GM13976 (cell line): ENCODE results near the gene SCLY.
"Not testable (repeated sequence)": the region's sequence is repeated elsewhere in the genome, so short reads cannot be mapped to it uniquely, and the experiment has no call there.

ENCODE experiments used
- DNase-seq: peaks from one replicate; pipeline ENCODE4 v3.0.0; 2012; ENCODE audit warnings: low spot score
- CTCF ChIP-seq: IDR thresholded peaks from 2 replicates; pipeline ENCODE4 v1.5.1; 2012; ENCODE audit warnings: borderline replicate concordance, mild to moderate bottlenecking; ENCODE audit not compliant: insufficient read depth; ENCODE audit errors: extremely low read depth, missing control alignments, control extremely low read depth
- in situ Hi-C: fragments of 300-500 bp; cut with MboI; formaldehyde crosslinking; loops from one replicate; pipeline ENCODE4 v1.12.0; 2022; ENCODE audit warnings: low sequenced_read_pairs, mixed read lengths, inconsistent platforms; ENCODE audit not compliant: unreplicated experiment

SCLY gene

DNA sequence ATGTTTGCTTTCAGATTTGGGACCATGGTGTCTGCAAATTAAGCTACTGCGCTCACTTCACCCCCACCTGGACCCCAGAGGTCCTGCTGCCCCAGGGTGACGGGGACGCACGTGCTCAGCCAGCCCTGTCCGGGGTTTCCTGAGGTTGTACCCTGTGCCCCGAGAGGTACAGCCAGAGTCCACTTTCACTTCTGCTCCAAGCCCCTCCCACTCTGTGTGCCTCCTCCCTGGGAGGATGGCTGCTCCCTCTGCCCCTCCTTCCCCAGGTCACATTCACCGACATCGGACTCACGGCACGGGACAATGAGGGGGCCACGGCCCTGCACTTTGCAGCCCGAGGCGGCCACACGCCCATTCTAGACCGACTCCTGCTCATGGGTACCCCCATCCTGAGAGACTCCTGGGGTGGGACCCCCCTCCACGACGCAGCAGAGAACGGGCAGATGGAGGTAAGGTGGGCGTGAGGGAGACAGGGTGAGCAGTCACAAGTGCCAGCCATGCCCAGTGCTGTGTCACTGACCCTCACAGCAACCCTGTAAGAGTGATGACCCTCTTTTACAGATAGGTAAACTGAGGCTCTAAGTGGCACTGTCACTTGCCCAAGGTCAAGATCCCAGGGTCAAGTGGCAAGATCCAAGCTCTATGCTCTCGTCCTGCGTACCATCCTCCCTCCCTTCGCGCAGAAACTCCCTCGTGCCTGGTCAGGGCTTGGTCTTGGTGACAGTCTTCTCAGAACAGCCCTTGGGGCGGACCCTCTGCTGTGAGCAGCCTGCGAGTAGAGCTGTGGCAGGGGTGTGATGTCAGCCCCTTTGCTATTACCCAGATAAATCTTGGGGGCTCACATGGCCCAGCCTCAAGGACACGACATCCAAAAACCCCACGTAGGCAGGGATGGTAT lies 47.0 kb downstream of the SCLY start:
- peak; percentile 76 for DNase-seq

GRCh38 chr2:238108423-238109183 lies 47.8 kb downstream of the SCLY start:
- no peak for TF ChIP-seq CTCF
- in situ Hi-C loops = no loop called here
- DNase-seq = no peak

More for the DNA sequence above, 47.0 kb downstream of the SCLY start:
- in situ Hi-C loops = no loop called here
- TF ChIP-seq CTCF = no peak

GRCh38 chr2:238113611-238114010 lies 52.8 kb downstream of the SCLY start:
- in situ Hi-C loops = no loop called here
- DNase-seq = no peak
- TF ChIP-seq CTCF = no peak

DNA sequence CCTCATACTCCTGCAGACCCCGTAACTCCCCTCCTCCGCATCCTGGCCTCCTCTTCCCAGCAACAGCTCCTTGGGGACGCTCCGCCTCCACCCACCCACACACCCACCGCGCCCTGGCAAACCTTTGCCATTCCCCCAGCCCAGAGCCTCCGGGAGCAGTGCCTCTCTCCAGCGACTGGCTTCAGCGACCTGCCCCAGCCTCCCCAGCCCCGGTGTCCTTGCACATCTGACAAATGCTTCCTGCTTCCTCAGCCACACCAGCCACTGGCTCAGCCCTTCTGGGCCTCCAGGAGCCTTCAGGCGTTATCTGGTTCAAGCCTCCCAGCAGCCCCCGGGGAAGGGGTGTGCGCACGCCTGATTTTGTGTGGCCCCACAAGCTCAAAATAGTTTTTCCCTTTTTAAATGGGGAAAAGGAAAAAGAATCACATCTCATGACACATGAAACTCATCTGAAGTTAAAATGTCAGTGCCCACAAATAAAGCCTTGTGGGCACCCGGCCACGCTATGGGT lies 53.6 kb downstream of the SCLY start:
- DNase-seq = no peak
- in situ Hi-C loops = no loop called here
- no peak for TF ChIP-seq CTCF

GRCh38 chr2:238114851-238115660 lies 54.3 kb downstream of the SCLY start:
- no peak for TF ChIP-seq CTCF
- in situ Hi-C loops = no loop called here
- no peak for DNase-seq

- DNase-seq, in situ Hi-C loops: not testable (repeated sequence)
Observed at GRCh38 chr2:238115709-238116108, 54.9 kb downstream of the SCLY start.
